ENCODE data around the gene RELN. TPM values are rescaled to one million over a fixed set of nuclear protein-coding genes. Genes with fewer than 3 reads are reported as not detected.

RELN gene
- total and polyA plus RNA-seq, 9 of the 15 experiments (the other 6 are each of a cell fraction or from before 2014, with no cell fraction given): 12.9 to 43.2 (median 18.1) TPM

GRCh38 chr7:103809229-103809994 lies 180.0 kb downstream of the RELN start:
- peak in 2 of 4 experiments; percentile 44 to 50 for DNase-seq (ENCODE audit: extremely low read depth in 1 of 4, low spot score in 3 of 4)
- intact Hi-C loops (cut with micrococcal nuclease): loop anchor here (5.0 kb wide), 1 partner anchor 33 kb away; no protein-coding TSS in a partner anchor
- no peaks in the 10 kb centered on the region for H3K79me2 ChIP-seq (ENCODE audit: control insufficient read depth, insufficient read depth, low read length)
- no peaks in the 10 kb centered on the region for H3K9me1 ChIP-seq (ENCODE audit: control insufficient read depth, insufficient read depth, low read length)
- H3K27me3 ChIP-seq (ENCODE audit: control insufficient read depth in 2 of 2, insufficient read depth in 2 of 2, low read length in 2 of 2): no peaks in the 10 kb centered on the region
- peak overlapping the region; percentile 61; the same call in 2 of the 3 replicates for H3K27ac ChIP-seq (ENCODE audit: extremely low read depth, low read depth, low read length)
- H4K20me1 ChIP-seq (replicated peaks; ENCODE audit: control insufficient read depth, insufficient read depth, low read length): no peaks in the 10 kb centered on the region
- peak overlapping the region; percentile 75 for H2AFZ ChIP-seq (ENCODE audit: low read depth, low read length)
- WGBS (ENCODE audit: insufficient coverage, low coverage, missing lambda C conversion rate): 55% methylated on average over 6 of the region's 6 CpGs
- no peak overlapping the region for H3K4me3 ChIP-seq
- CTCF ChIA-PET (ENCODE audit: low intra/inter-chr PET ratio): no interaction called here
- no peaks in the 10 kb centered on the region for H3K36me3 ChIP-seq (ENCODE audit: control insufficient read depth, insufficient read depth, low read length)
- in situ Hi-C loops (cut with MboI): no loop called here
- FAIRE-seq: peak; percentile 19
- peak overlapping the region; percentile 67; the same call in 1 of the 2 replicates for H3K4me2 ChIP-seq (ENCODE audit: insufficient read depth, low read length)
- BruUV-seq (replicated peaks): no TSS peak
- H3K9me3 ChIP-seq (replicated peaks; ENCODE audit: control insufficient read depth, insufficient read depth, low read depth, low read length): no peaks in the 10 kb centered on the region
- H3K4me1 ChIP-seq (replicated peaks in 1 of 2; ENCODE audit: control insufficient read depth in 2 of 2, insufficient read depth in 2 of 2, low read length in 2 of 2): peaks cover 16 to 22% of the 10 kb centered on the region in 2 experiments; a peak in 4 of 5 replicates
- peak; percentile 63 for ATAC-seq
- POLR2A ChIA-PET: no interaction called here
- peak overlapping the region in 1 of 2 experiments; percentile 29; a peak in 2 of 4 replicates for H3K9ac ChIP-seq (ENCODE audit: insufficient read depth in 1 of 2, low read depth in 2 of 2, low read length in 2 of 2)
- TF ChIP-seq PRDM10 (IDR thresholded peaks at IDR 0.05; ENCODE audit: partially characterized antibody) (no peak), SIX5 (IDR thresholded peaks at IDR 0.05; ENCODE audit: borderline replicate concordance in 1 of 2, insufficient read depth in 1 of 2, low read depth in 1 of 2, low read length in 2 of 2) (no peak), U2AF1 (optimal IDR thresholded peaks at IDR 0.05; ENCODE audit: low read depth, low read length) (no peak), SOX6 (IDR thresholded peaks at IDR 0.05) (peak; percentile 26; the same call in 1 of the 2 replicates), CBFA2T3 (IDR thresholded peaks at IDR 0.05) (peak; percentile 65), ZNF780A (CRISPR knock-in tag; IDR thresholded peaks at IDR 0.05) (no peak), DMBX1 (CRISPR knock-in tag; IDR thresholded peaks at IDR 0.05; ENCODE audit: borderline replicate concordance) (no peak), YBX1 (IDR thresholded peaks at IDR 0.05) (no peak), ELF2 (CRISPR knock-in tag; IDR thresholded peaks at IDR 0.05) (0 out of 2 replicates have a peak, but pooled peaks have one; percentile 8), NFRKB (IDR thresholded peaks at IDR 0.05; ENCODE audit: low read depth) (no peak), PRMT5 (CRISPR knock-in tag; IDR thresholded peaks at IDR 0.05) (no peak), HNRNPL (IDR thresholded peaks at IDR 0.05; ENCODE audit: low read depth, low read length) (no peak), ZFP30 (CRISPR knock-in tag; IDR thresholded peaks at IDR 0.05; ENCODE audit: borderline replicate concordance) (no peak), ZNF583 (CRISPR knock-in tag; IDR thresholded peaks at IDR 0.05) (no peak), STAT5A (IDR thresholded peaks at IDR 0.05; ENCODE audit: borderline replicate concordance, low read length) (0 out of 2 replicates have a peak, but pooled peaks have one; percentile 5), ZNF41 (CRISPR knock-in tag; conservative IDR thresholded peaks at IDR 0.05) (no peak), THRB (CRISPR knock-in tag; conservative IDR thresholded peaks at IDR 0.05) (no peak), ZNF586 (CRISPR knock-in tag; conservative IDR thresholded peaks at IDR 0.05) (no peak), DACH1 (IDR thresholded peaks at IDR 0.05; ENCODE audit: partially characterized antibody) (peak; percentile 73)
